ENCODE measurements around the gene PA2G4. TPM values are rescaled to one million over a fixed set of nuclear protein-coding genes. Genes with fewer than 3 reads are reported as not detected.

The PA2G4 gene
- total and polyA plus RNA-seq, 10 of the 15 experiments (the other 5 are each of a cell fraction or from before 2014, with no cell fraction given) = 148 to 514 (median 406) TPM

GRCh38 chr12:56137853-56138571 lies 33.7 kb downstream of the PA2G4 start (continued):
- TF ChIP-seq MAX (IDR thresholded peaks at IDR 0.05; ENCODE audit: low read depth, low read length) = no peak
- TF ChIP-seq HCFC1 (IDR thresholded peaks at IDR 0.05; ENCODE audit: low read length) = no peak
- TF ChIP-seq NR2C2 (IDR thresholded peaks at IDR 0.05; ENCODE audit: borderline replicate concordance, control insufficient read depth, insufficient read length, low read depth) = no peak
- TF ChIP-seq, protein P1, sequence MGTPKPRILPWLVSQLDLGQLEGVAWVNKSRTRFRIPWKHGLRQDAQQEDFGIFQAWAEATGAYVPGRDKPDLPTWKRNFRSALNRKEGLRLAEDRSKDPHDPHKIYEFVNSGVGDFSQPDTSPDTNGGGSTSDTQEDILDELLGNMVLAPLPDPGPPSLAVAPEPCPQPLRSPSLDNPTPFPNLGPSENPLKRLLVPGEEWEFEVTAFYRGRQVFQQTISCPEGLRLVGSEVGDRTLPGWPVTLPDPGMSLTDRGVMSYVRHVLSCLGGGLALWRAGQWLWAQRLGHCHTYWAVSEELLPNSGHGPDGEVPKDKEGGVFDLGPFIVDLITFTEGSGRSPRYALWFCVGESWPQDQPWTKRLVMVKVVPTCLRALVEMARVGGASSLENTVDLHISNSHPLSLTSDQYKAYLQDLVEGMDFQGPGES (IDR thresholded peaks at IDR 0.05) = no peak
- TF ChIP-seq SP1 (IDR thresholded peaks at IDR 0.05; ENCODE audit: low read depth, low read length) = no peak
- no peak for TF ChIP-seq ZNF24 (IDR thresholded peaks at IDR 0.05)
- TF ChIP-seq, protein P2, sequence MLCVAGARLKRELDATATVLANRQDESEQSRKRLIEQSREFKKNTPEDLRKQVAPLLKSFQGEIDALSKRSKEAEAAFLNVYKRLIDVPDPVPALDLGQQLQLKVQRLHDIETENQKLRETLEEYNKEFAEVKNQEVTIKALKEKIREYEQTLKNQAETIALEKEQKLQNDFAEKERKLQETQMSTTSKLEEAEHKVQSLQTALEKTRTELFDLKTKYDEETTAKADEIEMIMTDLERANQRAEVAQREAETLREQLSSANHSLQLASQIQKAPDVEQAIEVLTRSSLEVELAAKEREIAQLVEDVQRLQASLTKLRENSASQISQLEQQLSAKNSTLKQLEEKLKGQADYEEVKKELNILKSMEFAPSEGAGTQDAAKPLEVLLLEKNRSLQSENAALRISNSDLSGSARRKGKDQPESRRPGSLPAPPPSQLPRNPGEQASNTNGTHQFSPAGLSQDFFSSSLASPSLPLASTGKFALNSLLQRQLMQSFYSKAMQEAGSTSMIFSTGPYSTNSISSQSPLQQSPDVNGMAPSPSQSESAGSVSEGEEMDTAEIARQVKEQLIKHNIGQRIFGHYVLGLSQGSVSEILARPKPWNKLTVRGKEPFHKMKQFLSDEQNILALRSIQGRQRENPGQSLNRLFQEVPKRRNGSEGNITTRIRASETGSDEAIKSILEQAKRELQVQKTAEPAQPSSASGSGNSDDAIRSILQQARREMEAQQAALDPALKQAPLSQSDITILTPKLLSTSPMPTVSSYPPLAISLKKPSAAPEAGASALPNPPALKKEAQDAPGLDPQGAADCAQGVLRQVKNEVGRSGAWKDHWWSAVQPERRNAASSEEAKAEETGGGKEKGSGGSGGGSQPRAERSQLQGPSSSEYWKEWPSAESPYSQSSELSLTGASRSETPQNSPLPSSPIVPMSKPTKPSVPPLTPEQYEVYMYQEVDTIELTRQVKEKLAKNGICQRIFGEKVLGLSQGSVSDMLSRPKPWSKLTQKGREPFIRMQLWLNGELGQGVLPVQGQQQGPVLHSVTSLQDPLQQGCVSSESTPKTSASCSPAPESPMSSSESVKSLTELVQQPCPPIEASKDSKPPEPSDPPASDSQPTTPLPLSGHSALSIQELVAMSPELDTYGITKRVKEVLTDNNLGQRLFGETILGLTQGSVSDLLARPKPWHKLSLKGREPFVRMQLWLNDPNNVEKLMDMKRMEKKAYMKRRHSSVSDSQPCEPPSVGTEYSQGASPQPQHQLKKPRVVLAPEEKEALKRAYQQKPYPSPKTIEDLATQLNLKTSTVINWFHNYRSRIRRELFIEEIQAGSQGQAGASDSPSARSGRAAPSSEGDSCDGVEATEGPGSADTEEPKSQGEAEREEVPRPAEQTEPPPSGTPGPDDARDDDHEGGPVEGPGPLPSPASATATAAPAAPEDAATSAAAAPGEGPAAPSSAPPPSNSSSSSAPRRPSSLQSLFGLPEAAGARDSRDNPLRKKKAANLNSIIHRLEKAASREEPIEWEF (IDR thresholded peaks at IDR 0.05; ENCODE audit: insufficient replicate concordance, low read depth, low read length) = no peak
